GM19043 (cell line): ENCODE results near the gene PROSER2.

Experiments used
- ATAC-seq: cut with Tn5 transposase; IDR thresholded peaks from one replicate; pipeline ENCODE4 v1.9.1; 2021; ENCODE audit warnings: low read depth; ENCODE audit not compliant: unreplicated experiment

PROSER2 gene

DNA sequence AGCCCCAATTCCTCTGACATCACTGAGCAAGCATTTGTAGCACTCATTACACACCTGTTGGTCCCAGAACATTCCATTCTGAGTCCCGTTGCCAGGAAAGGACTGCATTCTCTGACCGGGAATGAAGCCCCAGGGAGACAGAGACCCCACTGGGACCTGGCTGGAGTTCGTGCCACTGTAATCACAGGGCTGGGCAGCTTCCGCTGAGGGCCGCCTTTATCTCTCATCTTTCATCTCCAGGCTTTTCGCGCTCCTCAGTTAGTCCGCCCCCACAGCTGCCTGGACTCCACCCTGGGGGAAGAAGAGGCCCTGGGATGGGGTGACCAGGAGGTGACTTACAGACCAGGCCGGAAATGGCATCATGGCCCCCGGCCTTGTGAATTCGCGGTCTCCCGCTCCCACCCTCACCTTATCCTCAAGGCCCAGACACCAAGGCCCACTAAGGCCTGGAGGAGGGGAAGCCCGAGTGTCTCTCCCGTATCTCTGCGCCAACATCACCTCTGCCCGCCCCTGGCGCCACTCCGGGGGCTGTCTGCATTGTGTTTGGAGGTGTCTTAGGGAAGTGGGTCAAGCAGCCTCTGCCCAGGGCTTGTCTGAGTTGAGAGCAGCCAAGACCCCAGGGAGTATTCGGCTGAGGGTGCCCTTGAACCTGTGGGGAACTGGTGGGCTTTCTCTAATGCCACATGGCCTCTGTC lies 75.4 kb downstream of the PROSER2 start:
- ATAC-seq: no peak

DNA sequence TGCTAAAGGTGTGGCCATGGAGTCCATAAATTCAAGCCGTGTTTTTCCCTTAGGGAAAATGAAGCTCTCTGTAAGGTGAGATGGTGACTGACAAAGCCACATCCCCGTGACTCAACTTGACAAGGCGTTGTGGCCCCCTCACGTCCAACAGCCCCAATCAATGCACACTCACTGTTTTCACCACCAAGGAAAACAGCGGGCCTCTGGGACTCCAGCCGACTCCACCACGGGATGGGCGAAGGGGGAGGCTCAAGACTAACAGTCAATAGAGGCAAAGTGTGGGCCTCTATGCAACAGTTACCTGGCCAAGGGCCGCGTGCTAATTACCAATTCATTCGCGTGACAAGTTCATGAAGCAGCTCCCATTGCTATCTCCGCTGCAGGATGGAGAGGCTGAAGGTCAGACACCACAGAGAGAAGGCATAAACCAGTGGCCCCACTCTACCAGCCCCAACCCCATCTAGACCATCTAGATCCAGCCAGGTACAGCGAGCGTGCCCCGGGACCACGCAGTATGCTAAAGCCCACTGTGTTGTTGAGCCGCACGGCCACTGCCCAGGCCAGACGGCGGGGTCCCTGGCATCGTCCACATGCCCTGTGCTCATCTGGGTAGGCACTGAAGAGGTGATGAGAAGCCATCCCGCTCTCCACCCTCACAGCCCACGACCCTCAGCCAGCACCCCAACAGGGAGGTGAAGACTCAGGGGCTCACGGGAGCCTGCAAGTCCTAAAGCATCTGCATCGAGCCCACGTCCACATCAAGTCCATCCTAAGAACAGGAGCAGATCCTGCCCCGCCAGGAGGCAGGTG lies 76.1 kb downstream of the PROSER2 start:
- no peak for ATAC-seq

DNA sequence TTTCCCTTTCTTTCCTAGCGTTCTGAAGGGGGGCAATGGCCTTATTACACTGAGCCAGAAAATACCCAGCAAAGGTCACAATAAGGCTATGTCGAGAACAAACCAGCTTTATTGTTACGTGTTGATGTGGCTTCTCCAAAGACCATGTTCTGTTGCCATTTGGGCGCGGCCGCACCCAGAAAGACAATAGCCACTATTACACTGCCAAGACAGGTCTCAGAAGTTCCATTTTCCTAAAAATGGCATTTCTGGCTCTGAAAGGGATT lies 77.8 kb downstream of the PROSER2 start:
- no peak for ATAC-seq

DNA sequence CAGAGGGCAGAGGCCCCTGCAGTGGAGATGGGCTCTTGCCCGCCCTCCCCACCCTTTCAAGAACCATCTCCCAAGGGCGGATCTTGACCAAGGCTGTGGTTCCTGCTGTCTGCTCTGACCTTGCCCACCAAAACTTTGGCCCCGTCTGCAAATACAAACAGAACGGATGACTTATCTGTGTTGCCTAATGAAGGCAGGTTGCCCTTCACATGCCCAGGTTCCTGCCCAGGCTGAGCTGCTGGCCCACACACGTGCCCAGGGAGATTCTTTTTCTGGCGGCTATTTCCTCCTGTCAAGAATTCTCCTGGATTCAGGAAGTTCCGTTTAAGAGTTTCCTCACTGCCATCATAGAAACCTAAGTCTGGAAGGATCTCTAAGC lies 78.3 kb downstream of the PROSER2 start:
- ATAC-seq: no peak

DNA sequence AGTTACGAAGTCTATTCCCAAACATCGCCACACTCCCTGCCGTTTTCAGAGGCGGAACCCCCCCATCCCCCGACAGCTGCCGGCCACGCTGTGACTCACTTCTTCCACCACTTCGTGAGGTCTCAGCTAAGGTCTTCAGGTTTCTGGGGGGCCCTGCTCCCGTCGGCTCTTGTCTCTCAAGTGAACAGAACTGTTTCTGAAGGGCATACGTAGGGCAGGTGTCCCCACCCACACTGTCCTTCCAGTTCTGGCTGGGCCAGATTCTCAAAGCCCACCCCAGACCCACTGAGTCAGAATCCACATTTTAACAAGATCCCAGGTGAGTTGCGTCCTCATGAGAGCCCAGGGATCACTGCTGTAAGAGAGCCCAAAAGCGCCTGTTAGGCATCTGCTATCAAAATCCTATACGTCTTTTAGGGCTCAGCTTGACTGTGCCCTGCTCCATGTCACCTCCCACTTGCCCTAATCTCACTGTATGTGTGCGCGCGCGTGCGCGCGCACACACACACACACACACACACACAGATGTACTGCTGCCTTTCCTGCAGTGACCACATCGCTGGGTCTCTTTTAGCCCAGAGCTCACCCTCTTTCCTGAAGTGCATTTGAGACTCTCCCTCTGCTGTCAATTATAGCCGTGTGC lies 78.8 kb downstream of the PROSER2 start:
- no peak for ATAC-seq

DNA sequence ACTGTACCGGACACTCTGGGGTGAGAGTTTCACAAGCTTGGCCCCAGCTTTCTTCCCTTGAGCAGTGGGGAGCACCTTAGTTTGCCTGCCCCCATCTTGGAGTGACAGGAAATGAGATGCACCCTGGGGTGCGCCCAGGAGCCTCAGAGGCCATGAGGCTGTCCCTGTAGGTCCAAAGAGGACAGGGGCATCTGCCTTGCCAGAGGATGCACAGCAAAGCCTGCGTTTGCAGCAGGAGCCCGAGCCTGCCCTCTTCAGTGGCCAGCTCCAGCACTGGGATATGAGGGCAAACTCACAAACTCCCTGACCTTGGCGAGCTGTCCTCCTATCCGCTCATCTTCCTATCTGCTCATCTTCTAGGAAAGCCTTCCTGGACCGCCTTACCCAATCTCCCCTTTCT lies 79.5 kb downstream of the PROSER2 start:
- ATAC-seq: no peak

DNA sequence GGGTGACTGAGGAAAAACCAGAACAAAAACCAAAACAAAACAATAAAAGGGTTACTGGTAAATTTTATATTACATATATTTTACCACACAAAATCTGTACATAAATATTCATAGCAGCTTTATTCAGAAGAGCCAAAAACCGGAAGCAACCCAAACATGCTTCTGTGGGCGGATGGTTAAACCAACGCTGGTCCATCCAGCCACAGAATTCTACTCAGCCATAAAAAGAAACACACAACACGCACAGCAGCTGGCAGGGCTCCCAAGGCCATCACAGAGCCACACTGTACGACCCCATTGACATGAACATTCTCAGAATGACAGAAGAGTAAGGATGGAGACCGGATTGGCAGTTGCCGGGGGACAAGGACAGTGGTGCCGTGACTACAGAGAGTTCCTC lies 83.6 kb downstream of the PROSER2 start:
- ATAC-seq: no peak

DNA sequence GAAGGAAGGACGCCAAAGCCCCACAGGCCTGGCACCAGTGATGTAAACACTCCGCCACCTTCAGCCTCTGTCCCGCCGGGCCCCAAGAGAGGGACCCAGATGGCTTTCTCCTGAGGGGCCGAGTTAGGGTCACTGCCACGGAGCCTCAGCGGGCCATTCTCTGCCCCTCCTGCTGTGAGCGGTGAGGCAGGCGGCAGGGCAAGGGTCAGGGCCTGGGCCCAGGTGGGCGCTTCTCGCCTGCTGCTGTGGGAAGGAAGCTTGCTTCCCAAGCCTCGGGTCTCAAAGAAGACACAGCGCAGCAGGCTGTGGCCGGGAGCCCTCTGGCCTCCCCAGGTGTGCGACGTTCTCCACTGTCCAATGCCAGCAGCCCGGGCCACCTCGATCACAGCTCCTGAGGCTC lies 84.8 kb downstream of the PROSER2 start:
- no peak for ATAC-seq

DNA sequence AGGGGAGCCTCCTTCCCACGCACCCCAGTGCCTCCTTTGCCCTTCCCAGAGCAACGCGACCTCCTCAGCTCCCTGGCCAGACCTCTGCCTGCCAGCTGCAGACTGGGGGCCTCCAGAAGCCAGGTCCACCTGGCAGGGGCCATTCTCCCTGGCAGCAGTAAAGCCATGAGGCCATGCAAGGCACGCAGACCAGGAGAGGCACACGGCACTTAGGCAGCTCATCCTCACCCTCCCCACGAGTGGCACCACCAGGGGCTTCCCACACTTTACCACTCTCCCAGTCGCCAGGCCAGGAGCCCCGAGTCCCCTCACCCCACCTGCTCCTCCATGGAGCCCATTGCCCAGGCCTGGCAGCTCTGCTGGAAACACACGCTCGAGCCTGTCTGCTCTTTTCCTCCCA lies 85.4 kb downstream of the PROSER2 start:
- no peak for ATAC-seq

DNA sequence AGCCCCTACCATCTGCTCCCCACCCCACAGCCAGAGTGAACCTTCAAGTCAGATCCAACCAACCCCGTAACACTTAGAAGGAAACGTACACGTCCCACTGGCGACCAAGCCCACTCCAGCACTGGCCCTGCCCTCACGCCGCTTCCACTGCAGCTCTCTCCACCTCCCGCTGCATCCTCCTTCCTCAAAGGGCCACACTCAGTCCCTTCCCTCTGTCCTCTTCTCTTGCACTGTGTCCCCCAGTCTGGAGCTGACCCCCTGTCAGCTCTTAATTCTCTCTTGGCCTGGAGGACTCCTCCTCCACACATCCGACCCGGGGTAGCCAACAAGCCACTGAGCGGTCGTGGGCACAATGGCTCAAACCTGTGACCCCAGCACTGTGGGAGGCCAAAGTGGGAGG lies 85.8 kb downstream of the PROSER2 start:
- no peak for ATAC-seq

DNA sequence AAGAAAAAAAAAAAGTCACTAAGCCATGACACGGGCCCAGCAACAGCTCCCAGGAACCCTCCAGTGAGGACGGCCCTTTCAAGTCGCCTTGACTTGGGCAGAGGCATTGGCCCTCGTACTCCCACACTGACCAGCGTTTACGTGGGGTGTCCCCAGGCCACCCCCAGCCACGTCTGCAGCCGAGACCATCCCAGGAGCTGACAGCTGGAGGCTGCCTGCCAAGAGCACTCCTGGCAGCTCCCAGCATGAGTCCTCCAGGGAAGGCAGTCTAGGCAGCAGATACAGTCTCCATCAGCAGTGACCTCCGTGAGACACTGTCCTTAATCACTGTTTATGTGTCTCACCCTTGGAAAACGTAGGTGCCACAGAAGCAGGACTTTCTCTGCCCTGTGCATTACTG lies 86.5 kb downstream of the PROSER2 start:
- ATAC-seq: no peak

DNA sequence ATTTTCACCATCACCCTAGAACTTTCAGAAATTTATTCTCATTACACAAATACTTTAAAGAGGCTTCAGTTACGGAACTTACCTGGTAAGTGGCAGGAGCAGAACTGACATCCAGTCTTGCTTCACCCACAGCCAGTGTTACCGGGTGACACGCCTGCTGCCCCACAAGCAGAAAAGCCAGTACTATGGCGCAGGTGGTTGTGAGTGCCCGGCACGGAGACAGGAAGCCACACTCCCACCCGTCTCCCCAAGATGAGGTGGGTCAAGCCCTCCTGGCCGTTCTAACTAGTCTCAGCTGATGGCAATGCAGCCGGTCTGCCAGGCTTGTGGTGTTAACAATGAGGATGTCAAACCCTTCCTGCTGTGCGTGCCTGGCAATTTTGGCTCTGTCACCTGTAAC lies 86.9 kb downstream of the PROSER2 start:
- no peak for ATAC-seq

DNA sequence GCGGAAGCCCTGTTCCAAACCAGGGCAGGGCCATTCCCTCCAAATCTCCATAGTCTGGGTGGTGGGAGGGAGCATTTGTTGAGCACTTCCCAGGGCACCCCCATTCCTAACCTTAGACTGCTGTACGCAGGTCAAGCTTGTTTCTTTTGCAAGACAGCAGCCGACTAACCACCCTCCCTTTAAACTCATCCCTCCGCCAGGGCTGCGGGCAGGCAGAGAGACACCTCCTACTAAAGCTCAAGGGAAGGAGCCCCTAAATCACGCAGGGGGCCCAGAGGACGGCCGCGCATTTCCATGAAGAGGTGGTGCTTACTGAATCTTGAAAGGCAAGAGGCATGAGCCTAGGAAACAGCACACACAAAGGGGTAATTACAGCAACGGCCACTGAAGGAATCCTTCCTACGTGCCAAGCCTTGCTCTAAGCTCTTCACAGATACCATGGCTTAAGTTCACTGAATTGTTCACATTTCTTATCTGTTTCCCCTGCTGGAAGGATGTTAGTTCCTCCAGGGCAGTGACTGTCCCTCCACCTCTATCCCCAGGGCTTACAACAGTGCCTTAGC lies 90.0 kb downstream of the PROSER2 start:
- ATAC-seq: no peak

DNA sequence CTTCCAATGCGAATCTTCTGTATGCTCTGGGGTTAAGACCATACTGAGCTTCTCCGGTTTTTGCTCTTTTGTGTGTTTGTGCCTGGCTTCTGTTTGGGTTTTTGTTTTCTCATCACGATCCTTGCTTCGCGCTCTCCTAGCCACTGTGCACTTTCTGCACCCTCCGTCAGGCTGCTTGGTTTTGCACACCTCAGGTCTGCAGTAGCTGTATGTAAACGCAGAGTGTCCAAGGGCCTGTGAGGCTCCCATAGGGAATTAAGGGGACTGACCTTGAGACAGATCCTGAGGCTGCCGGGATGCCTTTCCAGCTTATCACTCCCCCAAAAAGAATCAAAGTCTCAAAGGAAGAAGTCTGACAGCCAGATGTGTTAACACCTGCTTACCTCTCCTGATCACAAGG lies 95.2 kb downstream of the PROSER2 start:
- no peak for ATAC-seq

DNA sequence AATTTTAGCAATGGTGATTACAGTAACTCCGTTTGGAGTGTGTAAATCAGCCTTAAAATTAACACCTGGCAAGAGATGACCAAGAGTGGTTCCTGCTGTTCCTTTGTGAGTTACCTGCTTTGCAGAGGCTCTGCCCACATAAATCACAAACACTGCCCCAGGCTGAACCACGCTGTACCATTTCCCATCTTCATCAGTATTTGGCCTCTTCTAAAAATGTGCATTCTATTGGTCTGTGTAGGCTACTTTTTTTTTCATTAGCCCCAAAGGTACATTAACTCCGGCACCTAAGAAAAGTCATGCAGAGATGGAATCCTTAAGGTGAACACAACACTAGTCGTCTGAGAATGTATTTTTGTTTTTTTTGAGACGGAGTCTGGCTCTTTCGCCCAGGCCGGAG lies 96.1 kb downstream of the PROSER2 start:
- no peak for ATAC-seq
